Activated T-cell treated with anti-CD3 and anti-CD28 coated beads, Interleukin-2, amount 50 U/mL, for 1 hour (primary cell): ENCODE measurements around the gene CFD.
A peak's percentile ranks its signal among the peaks of the same experiment; 100 is the strongest.
"Not testable (repeated sequence)": the region's sequence is repeated elsewhere in the genome, so short reads cannot be mapped to it uniquely, and the experiment has no call there.

Experiments used
- DNase-seq: peaks from one replicate; pipeline ENCODE4 v3.0.0-alpha.2; 2020

CFD gene

GRCh38 chr19:890831-891230 lies 31.4 kb downstream of the CFD start:
- DNase-seq: no peak

- DNase-seq: not testable (repeated sequence)
Observed at GRCh38 chr19:891421-892200, 32.1 kb downstream of the CFD start.

- no peak for DNase-seq
Observed at GRCh38 chr19:892243-892893, 32.9 kb downstream of the CFD start.

- DNase-seq: peak; percentile 90
Observed at GRCh38 chr19:892894-893689, 33.6 kb downstream of the CFD start, which contains the start of the genes MED16 and RNU6-9. TSS of gene MED16 (minus strand) at chr19:893187. CDS start at chr19:891131, 2,056 bp downstream. TSS of gene RNU6-9 (plus strand) at chr19:893484.

GRCh38 chr19:896434-896833 lies 37.0 kb downstream of the CFD start:
- DNase-seq: no peak

- no peak for DNase-seq
Observed at GRCh38 chr19:896999-897398, 37.5 kb downstream of the CFD start.

GRCh38 chr19:897442-898039 lies 38.1 kb downstream of the CFD start:
- DNase-seq: no peak

- DNase-seq: peak; percentile 55
Observed at GRCh38 chr19:898663-899062, 39.2 kb downstream of the CFD start.

GRCh38 chr19:899336-900042 lies 40.0 kb downstream of the CFD start:
- DNase-seq: no peak

- no peak for DNase-seq
Observed at GRCh38 chr19:900043-900301, 40.5 kb downstream of the CFD start.

- peak; percentile 43 for DNase-seq
Observed at GRCh38 chr19:900302-901111, 41.0 kb downstream of the CFD start.

GRCh38 chr19:901216-902092 lies 42.0 kb downstream of the CFD start:
- DNase-seq: no peak

GRCh38 chr19:902093-902370 lies 42.6 kb downstream of the CFD start:
- DNase-seq: no peak

GRCh38 chr19:902446-903226 lies 43.2 kb downstream of the CFD start:
- no peak for DNase-seq

GRCh38 chr19:903266-903797 lies 43.9 kb downstream of the CFD start:
- DNase-seq: no peak

GRCh38 chr19:904545-904944 lies 45.1 kb downstream of the CFD start:
- no peak for DNase-seq

- no peak for DNase-seq
Observed at GRCh38 chr19:906480-906879, 47.0 kb downstream of the CFD start.

- DNase-seq: peak; percentile 48
Observed at GRCh38 chr19:907183-907853, 47.9 kb downstream of the CFD start.
